Astrocyte of the spinal cord (primary cell): ENCODE data around the gene TMEM8B.

Source experiments
- DNase-seq: peaks from one replicate; pipeline ENCODE4 v3.0.0; 2011; ENCODE audit warnings: low read depth, low spot score
- H3K4me3 ChIP-seq: 2 replicates; pipeline ENCODE4 v1.5.1; 2011; ENCODE audit warnings: low read depth, mild to moderate bottlenecking, low read length, moderate library complexity
- CTCF ChIP-seq: IDR thresholded peaks from 2 replicates; pipeline ENCODE4 v1.5.1; 2012; ENCODE audit warnings: low read depth, mild to moderate bottlenecking, low read length, inconsistent platforms
- in situ Hi-C: cut with HindIII; loops from 2 replicates; pipeline ENCODE4 v1.10.0; 2017; ENCODE audit warnings: low sequenced_read_pairs

TMEM8B gene

GRCh38 chr9:35903049-35903448 lies 74.0 kb downstream of the TMEM8B start:
- peak; percentile 67 for DNase-seq
- in situ Hi-C loops, result no loop called here
- no peak overlapping the region for H3K4me3 ChIP-seq
- TF ChIP-seq CTCF, result peak; percentile 48

GRCh38 chr9:35904338-35904737 lies 75.3 kb downstream of the TMEM8B start:
- TF ChIP-seq CTCF, result no peak
- no peak overlapping the region for H3K4me3 ChIP-seq
- no peak for DNase-seq
- in situ Hi-C loops, result no loop called here

- DNase-seq, result peak; percentile 76
- no peak for TF ChIP-seq CTCF
- no peak overlapping the region for H3K4me3 ChIP-seq
Observed at GRCh38 chr9:35905051-35905781, 76.2 kb downstream of the TMEM8B start.

GRCh38 chr9:35905912-35906679 lies 77.1 kb downstream of the TMEM8B start, which contains the start of gene HRCT1:
Gene HRCT1, plus strand, starts transcription at chr9:35906202. Its CDS starts 86 bp downstream, at chr9:35906288.
- in situ Hi-C loops, result no loop called here

More at GRCh38 chr9:35905051-35905781, 76.2 kb downstream of the TMEM8B start:
- in situ Hi-C loops, result no loop called here

GRCh38 chr9:35906923-35907699 lies 78.1 kb downstream of the TMEM8B start:
- DNase-seq, result peak; percentile 85
- no peak for TF ChIP-seq CTCF
- H3K4me3 ChIP-seq, result no peak overlapping the region
- in situ Hi-C loops, result no loop called here

More at GRCh38 chr9:35905912-35906679, 77.1 kb downstream of the TMEM8B start, which contains the start of gene HRCT1:
- DNase-seq, result peak; percentile 97
- TF ChIP-seq CTCF, result no peak
- H3K4me3 ChIP-seq, result no peak within 1 kb of the TSS
